GM19025 (cell line): Measurements from ENCODE around the gene CAMK2G.
"Not testable (repeated sequence)": the region's sequence is repeated elsewhere in the genome, so short reads cannot be mapped to it uniquely, and the experiment has no call there.

Experiments
- ATAC-seq: cut with Tn5 transposase; IDR thresholded peaks from one replicate; pipeline ENCODE4 v1.9.1; 2021; ENCODE audit warnings: mild to moderate bottlenecking, low read depth, moderate library complexity; ENCODE audit not compliant: unreplicated experiment

Gene CAMK2G

GRCh38 chr10:73842349-73842748 is 32.0 kb downstream of the CAMK2G start:
- no peak for ATAC-seq

- no peak for ATAC-seq
Observed at GRCh38 chr10:73841526-73842285, 32.6 kb downstream of the CAMK2G start.

- no peak for ATAC-seq
Observed at GRCh38 chr10:73841061-73841421, 33.3 kb downstream of the CAMK2G start.

GRCh38 chr10:73840403-73841060 is 33.8 kb downstream of the CAMK2G start:
- ATAC-seq, result no peak

GRCh38 chr10:73840056-73840402 is 34.3 kb downstream of the CAMK2G start:
- no peak for ATAC-seq

GRCh38 chr10:73839276-73839966 is 34.9 kb downstream of the CAMK2G start:
- ATAC-seq, result no peak

- no peak for ATAC-seq
Observed at GRCh38 chr10:73838827-73839226, 35.5 kb downstream of the CAMK2G start.

GRCh38 chr10:73838008-73838567 is 36.3 kb downstream of the CAMK2G start:
- no peak for ATAC-seq

- ATAC-seq, result no peak
Observed at GRCh38 chr10:73837072-73837471, 37.3 kb downstream of the CAMK2G start.

GRCh38 chr10:73836427-73836980 is 37.9 kb downstream of the CAMK2G start:
- no peak for ATAC-seq

- ATAC-seq, result not testable (repeated sequence)
Observed at GRCh38 chr10:73829090-73829489, 45.3 kb downstream of the CAMK2G start.

GRCh38 chr10:73828161-73828560 is 46.2 kb downstream of the CAMK2G start:
- ATAC-seq, result no peak

GRCh38 chr10:73827346-73828089 is 46.8 kb downstream of the CAMK2G start:
- no peak for ATAC-seq

GRCh38 chr10:73824146-73824725 is 50.1 kb downstream of the CAMK2G start:
- no peak for ATAC-seq

- no peak for ATAC-seq
Observed at GRCh38 chr10:73823391-73823790, 51.0 kb downstream of the CAMK2G start.

- no peak for ATAC-seq
Observed at GRCh38 chr10:73819513-73820093, 54.8 kb downstream of the CAMK2G start.

GRCh38 chr10:73819081-73819480 is 55.3 kb downstream of the CAMK2G start:
- ATAC-seq, result no peak

- ATAC-seq, result no peak
Observed at GRCh38 chr10:73818402-73818801, 56.0 kb downstream of the CAMK2G start.

GRCh38 chr10:73817826-73818225 is 56.5 kb downstream of the CAMK2G start:
- ATAC-seq, result no peak
